SK-N-MC (cell line): ENCODE results near the gene ARHGAP32.

ENCODE experiments used
- EZH2 ChIP-seq: fragments of 200-600 bp; sonication (generic); IDR thresholded peaks from one replicate; pipeline ENCODE4 v1.6.1; 2017; ENCODE audit warnings: antibody characterized with exemption
- POLR2AphosphoS5 ChIP-seq: IDR thresholded peaks from 2 replicates; pipeline ENCODE4 v1.6.1; 2012; ENCODE audit warnings: mild to moderate bottlenecking, low read depth, low read length, borderline replicate concordance

DNA sequence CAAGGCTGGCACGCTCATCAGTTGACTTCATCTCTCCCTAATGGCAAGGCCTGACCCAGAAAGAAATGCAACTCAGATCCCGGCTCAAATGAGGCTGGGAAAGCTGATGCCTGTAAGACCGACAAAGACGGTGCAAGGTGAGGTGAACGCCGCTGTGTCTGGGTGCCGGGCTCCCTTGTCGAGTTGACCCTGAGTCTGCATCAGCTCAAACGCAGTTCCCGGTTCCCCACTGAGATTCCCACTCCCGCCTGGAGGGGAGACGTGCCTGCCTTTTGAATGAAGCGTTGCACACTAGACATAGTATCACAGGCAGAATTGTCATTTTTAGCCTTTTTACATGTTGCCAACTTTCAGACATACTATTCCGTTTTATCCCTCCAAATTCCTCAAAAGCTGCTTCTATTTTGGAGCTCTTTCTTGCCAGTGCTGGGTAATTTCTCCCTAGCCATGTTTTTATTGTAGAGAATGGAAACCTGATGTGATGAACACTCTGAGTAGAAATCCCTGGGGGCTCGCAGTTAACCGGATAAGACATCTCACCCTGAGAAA lies 248.6 kb downstream of the ARHGAP32 start:
- no peak for TF ChIP-seq EZH2
- no peak for TF ChIP-seq POLR2AphosphoS5
